CD4-positive, CD25-positive, alpha-beta regulatory T cell (primary cell): ENCODE measurements around the gene OSBPL3. TPM values are rescaled to one million over a fixed set of nuclear protein-coding genes. Genes with fewer than 3 reads are reported as not detected.

Experiments used
- ATAC-seq, 2 donors: fragments of 150-1000 bp; cut with Tn5 transposase; one replicate each; pipeline ENCODE4 v1.10.0; 2021; ENCODE audit warnings: low read depth in 2 of 2, moderate number of reproducible peaks in 2 of 2, moderate library complexity in 1 of 2
- DNase-seq, 3 donors: peaks; one replicate each; pipeline versions ENCODE4 v3.0.0 to v3.0.0-alpha.2; 2012 to 2022; ENCODE audit warnings: mixed read lengths in 1 of 3
- H3K27ac ChIP-seq: one replicate; pipeline ENCODE4 v1.7.0; 2013; ENCODE audit warnings: mild to moderate bottlenecking, low read length; ENCODE audit not compliant: insufficient read depth, poor library complexity, severe bottlenecking
- H3K27me3 ChIP-seq: one replicate; pipeline ENCODE4 v1.7.0; 2013; ENCODE audit warnings: low read length; ENCODE audit not compliant: control insufficient read depth, insufficient read depth
- H3K36me3 ChIP-seq: one replicate; pipeline ENCODE4 v1.7.0; 2013; ENCODE audit warnings: mild to moderate bottlenecking, low read length, moderate library complexity; ENCODE audit not compliant: control insufficient read depth, insufficient read depth
- H3K4me1 ChIP-seq: 2 replicates; pipeline ENCODE4 v1.7.0; 2013; ENCODE audit warnings: mild to moderate bottlenecking, low read length; ENCODE audit not compliant: insufficient read depth, control insufficient read depth, poor library complexity, severe bottlenecking
- H3K4me3 ChIP-seq: one replicate; pipeline ENCODE4 v1.7.0; 2013; ENCODE audit warnings: low read depth, mild to moderate bottlenecking, low read length, moderate library complexity
- H3K9me3 ChIP-seq, 2 experiments: 1 replicate in 1 of 2; 2 replicates in 1 of 2; pipeline ENCODE4 v1.7.0; 2013; ENCODE audit warnings: low read length in 2 of 2, mild to moderate bottlenecking in 1 of 2, moderate library complexity in 1 of 2; ENCODE audit not compliant: control insufficient read depth in 2 of 2
- H3K27ac Mint-ChIP-seq, 3 donors: one replicate each; pipeline ENCODE4 v1.8.0; 2020 to 2022; ENCODE audit warnings: mild to moderate bottlenecking in 3 of 3, mixed read lengths in 3 of 3, moderate library complexity in 2 of 3
- H3K27me3 Mint-ChIP-seq: one replicate; pipeline ENCODE4 v1.8.0; 2022; ENCODE audit warnings: mild to moderate bottlenecking, mixed read lengths
- H3K36me3 Mint-ChIP-seq: one replicate; pipeline ENCODE4 v1.8.0; 2020; ENCODE audit warnings: mixed read lengths
- H3K4me1 Mint-ChIP-seq, 4 donors: one replicate each; pipeline ENCODE4 v1.8.0; 2020 to 2022; ENCODE audit warnings: mixed read lengths in 4 of 4, mild to moderate bottlenecking in 1 of 4
- H3K4me3 Mint-ChIP-seq, 4 donors: one replicate each; pipeline ENCODE4 v1.8.0; 2020 to 2022; ENCODE audit warnings: mild to moderate bottlenecking in 4 of 4, mixed read lengths in 4 of 4, moderate library complexity in 3 of 4
- H3K9me3 Mint-ChIP-seq, 7 donors: one replicate each; pipeline ENCODE4 v1.8.0; 2020 to 2022; ENCODE audit warnings: mixed read lengths in 7 of 7, mild to moderate bottlenecking in 3 of 7, moderate library complexity in 2 of 7
- polyA plus RNA-seq, 4 donors: library from polyadenylated mRNA; unstranded; fragments of 300-500 nt; fragmentation: Illumina TruSeq; gene quantifications; one replicate each; pipeline ENCODE4 v1.2.3, GENCODE V29; 2021
- total RNA-seq: library from RNA; stranded (reverse); gene quantifications from one replicate; pipeline ENCODE4 v1.2.3, GENCODE V29; 2022

Gene OSBPL3
- total and polyA plus RNA-seq, 5 donors from 2014 or later = 9.1 to 43.0 (median 14.3) TPM

DNA sequence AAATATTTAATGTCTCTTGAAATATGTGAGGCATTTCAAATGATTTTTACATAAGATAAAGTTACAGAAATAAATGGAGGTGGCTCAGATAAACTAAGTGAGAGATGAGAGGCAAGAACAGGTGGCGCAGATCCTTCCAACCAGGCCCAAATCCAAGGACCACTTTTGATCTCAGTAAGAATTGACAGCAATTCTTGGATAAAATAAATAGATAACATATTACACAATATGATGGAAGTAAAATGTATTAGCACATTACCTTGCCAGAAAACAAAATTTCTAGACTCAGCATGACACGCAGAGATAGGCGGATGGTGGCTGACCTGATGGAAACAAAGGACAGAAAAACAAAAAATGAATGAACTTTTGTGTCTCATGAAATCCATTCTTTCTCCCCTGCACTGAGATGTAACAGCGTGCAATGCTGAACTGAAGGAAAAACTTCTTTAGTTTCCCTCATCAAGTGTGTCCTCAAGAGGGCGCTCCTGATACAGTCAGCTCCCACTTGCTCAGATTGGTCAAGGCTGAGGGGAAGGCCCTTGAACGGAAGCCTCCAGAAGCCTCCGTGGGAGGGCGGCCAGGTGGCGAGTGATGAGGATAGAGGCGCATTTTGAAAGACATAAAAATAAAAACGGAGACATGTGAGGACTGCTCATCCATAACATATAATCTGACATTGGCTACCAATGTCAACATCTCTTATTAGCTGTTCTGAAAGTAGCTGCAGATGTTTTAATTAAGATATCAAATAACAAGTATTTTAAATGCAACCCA lies 159.9 kb downstream of the OSBPL3 start:
- DNase-seq = peak; percentile 61 to 87 (median 72)
- Histone ChIP-seq H3K9me3 (no peaks in the 10 kb centered on the region), H3K27me3 (no peaks in the 10 kb centered on the region), H3K27ac (peak overlapping the region; percentile 92), H3K36me3 (peaks cover 19% of the 10 kb centered on the region), H3K4me1 (peaks cover 38% of the 10 kb centered on the region), H3K4me3 (peak overlapping the region; percentile 73)
- peaks cover 28 to 52% (median 37%) of the 10 kb centered on the region in 4 donors for H3K4me1 Mint-ChIP-seq
- H3K9me3 Mint-ChIP-seq = no peaks in the 10 kb centered on the region
- H3K4me3 Mint-ChIP-seq = peak overlapping the region; percentile 53 to 89 (median 84)
- peak overlapping the region; percentile 93 to 97 (median 96) for H3K27ac Mint-ChIP-seq
- H3K27me3 Mint-ChIP-seq = no peaks in the 10 kb centered on the region
- peak; percentile 30 to 40 for ATAC-seq
- peaks cover 27% of the 10 kb centered on the region for H3K36me3 Mint-ChIP-seq

DNA sequence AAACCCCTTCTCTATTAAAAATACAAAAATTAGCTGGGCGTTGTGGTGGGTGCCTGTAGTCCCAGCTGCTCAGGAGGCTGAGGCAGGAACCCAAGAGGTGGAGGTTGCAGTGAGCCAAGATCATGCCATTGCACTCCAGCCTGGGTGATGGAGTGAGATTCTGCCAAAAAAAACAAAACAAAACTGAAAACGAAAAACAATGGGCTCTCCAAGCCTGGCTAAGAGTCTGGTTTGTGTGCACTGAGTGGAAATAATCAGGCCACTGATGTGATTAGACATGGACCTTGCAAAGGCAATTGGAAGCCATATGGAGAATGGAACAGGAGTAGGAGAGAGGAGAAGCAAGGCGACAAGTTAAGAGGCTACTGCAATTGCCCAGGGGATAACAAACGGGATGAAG lies 162.6 kb downstream of the OSBPL3 start:
- H3K4me3 Mint-ChIP-seq = no peak overlapping the region
- Histone ChIP-seq H3K4me1 (peaks cover 26% of the 10 kb centered on the region), H3K4me3 (no peak overlapping the region), H3K9me3 (no peaks in the 10 kb centered on the region), H3K27ac (no peak overlapping the region), H3K36me3 (peaks cover 43% of the 10 kb centered on the region), H3K27me3 (no peaks in the 10 kb centered on the region)
- peaks cover 18 to 29% (median 22%) of the 10 kb centered on the region in 4 donors for H3K4me1 Mint-ChIP-seq
- H3K36me3 Mint-ChIP-seq = peaks cover 38% of the 10 kb centered on the region
- H3K9me3 Mint-ChIP-seq = no peaks in the 10 kb centered on the region
- ATAC-seq (no peak), DNase-seq (no peak)
- peak overlapping the region in 2 of 3 donors; percentile 59 to 73 for H3K27ac Mint-ChIP-seq
- no peaks in the 10 kb centered on the region for H3K27me3 Mint-ChIP-seq

DNA sequence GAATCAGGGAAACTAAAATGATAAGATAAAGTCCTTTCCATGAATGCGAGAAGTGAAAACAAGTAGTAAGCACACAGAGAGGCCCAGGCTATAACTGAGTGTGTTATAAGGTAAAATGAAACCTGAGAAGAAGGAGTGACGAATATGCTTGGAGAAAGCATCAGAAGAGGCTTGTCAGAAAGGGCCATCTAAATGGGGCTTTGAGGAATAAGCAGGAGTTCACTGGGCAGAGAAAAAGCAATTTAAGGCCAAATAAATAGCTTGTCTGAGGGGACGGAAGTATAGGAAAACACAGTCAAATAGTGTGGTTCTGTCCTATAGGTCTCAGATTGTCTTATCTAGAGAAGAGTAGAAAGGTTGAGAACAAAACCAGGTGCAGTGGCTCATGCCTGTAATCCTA lies 163.1 kb downstream of the OSBPL3 start:
- no peaks in the 10 kb centered on the region for H3K9me3 ChIP-seq
- H3K27me3 Mint-ChIP-seq = no peaks in the 10 kb centered on the region
- peaks cover 38% of the 10 kb centered on the region for H3K36me3 Mint-ChIP-seq
- H3K36me3 ChIP-seq = peaks cover 43% of the 10 kb centered on the region
- no peak overlapping the region for H3K4me3 Mint-ChIP-seq
- H3K27me3 ChIP-seq = no peaks in the 10 kb centered on the region
- no peak for DNase-seq
- H3K27ac ChIP-seq = no peak overlapping the region
- peaks cover 18 to 24% (median 21%) of the 10 kb centered on the region in 4 donors for H3K4me1 Mint-ChIP-seq
- no peak for ATAC-seq
- no peaks in the 10 kb centered on the region for H3K9me3 Mint-ChIP-seq
- peaks cover 22% of the 10 kb centered on the region for H3K4me1 ChIP-seq
- H3K4me3 ChIP-seq = no peak overlapping the region
- peak overlapping the region in 2 of 3 donors; percentile 12 to 50 for H3K27ac Mint-ChIP-seq

DNA sequence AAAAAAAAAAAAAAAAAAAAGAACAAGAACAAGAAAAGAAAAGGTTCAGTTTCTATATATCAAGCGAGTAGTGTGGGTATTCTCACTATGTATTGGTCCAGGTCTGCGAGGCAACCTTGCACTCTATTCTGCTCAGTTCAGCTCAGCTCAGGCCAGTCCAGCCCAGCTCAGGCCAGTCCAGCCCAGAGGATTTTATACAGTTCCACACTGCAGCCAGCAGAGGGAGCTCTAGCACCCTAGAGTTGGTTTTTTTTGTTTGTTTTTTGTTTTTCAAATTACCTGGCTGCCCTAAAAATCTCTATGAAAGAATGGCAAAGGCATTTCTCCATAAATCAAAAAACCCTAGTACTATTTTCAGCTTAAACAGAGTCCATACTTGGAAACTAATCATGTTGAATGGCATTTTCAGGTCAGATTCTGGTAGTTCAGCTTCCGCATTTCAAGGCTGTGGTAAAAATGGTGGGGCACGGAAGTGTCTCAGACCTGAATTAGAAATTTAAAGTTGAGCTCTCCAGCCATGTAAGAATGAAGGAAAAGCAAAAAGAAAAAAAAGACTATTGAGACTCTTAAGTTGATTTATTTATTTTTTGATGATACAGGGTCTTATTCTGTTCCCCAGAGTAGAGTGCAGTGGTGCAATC lies 167.6 kb downstream of the OSBPL3 start:
- H3K27ac Mint-ChIP-seq = no peak overlapping the region
- no peaks in the 10 kb centered on the region for H3K9me3 ChIP-seq
- no peak overlapping the region for H3K4me3 ChIP-seq
- peaks cover 59% of the 10 kb centered on the region for H3K36me3 ChIP-seq
- H3K27me3 ChIP-seq = no peaks in the 10 kb centered on the region
- H3K4me1 ChIP-seq = no peaks in the 10 kb centered on the region
- peak; percentile 20 to 55 (median 36) for DNase-seq
- no peaks in the 10 kb centered on the region for H3K9me3 Mint-ChIP-seq
- H3K36me3 Mint-ChIP-seq = peaks cover 47% of the 10 kb centered on the region
- no peak overlapping the region for H3K27ac ChIP-seq
- no peaks in the 10 kb centered on the region for H3K27me3 Mint-ChIP-seq
- no peak overlapping the region for H3K4me3 Mint-ChIP-seq
- ATAC-seq = peak; percentile 45 to 53
- H3K4me1 Mint-ChIP-seq = peaks cover 0 to 4% (median under 1%) of the 10 kb centered on the region in 4 donors

DNA sequence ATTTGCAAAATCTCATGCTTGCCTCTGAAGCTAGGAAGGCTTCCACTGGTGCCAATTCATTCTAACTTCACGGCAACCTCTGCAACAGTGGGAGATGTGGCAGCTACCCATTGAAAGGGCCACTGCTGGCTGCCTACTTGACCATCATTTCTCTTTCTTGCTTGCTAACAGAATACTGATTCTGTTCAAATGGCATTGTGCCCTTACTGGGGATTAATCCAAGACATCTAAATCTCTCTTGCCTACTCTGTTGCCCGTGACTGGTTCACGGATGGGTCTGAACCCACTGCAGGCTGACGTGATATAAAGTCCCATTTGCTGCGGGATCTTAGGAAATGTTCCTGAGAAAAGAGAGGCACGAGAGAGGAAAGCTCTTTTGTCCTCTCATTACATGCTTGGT lies 171.5 kb downstream of the OSBPL3 start:
- H3K27ac ChIP-seq = no peak overlapping the region
- no peak for ATAC-seq
- Mint-ChIP-seq H3K9me3 (no peaks in the 10 kb centered on the region), H3K36me3 (peaks cover 45% of the 10 kb centered on the region), H3K4me1 (peaks cover 0 to 5% (median 0%) of the 10 kb centered on the region in 4 donors), H3K27me3 (no peaks in the 10 kb centered on the region), H3K4me3 (no peak overlapping the region), H3K27ac (peak overlapping the region in 1 of 3 donors; percentile 46)
- DNase-seq = no peak
- no peaks in the 10 kb centered on the region for H3K27me3 ChIP-seq
- H3K4me1 ChIP-seq = no peaks in the 10 kb centered on the region
- H3K9me3 ChIP-seq = no peaks in the 10 kb centered on the region
- H3K4me3 ChIP-seq = no peak overlapping the region
- peaks cover 51% of the 10 kb centered on the region for H3K36me3 ChIP-seq

DNA sequence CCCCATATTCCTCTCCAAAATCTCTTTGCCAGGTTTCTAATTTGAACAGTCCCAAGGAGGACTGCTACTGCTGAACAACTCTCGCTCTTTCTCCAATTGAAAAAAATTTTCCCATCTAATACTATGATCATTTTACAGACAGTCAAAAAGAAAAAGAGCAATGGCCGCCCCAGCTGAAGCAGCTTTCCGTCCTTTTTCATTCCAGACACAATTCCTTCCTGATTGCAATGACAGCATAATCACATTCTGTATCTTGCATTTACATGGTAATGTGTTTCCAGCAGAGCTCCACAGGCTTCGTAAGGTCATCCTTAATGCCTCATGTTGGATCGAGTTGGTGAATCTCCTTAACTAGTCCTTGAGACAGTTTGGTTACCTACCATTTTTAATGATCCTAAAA lies 177.7 kb downstream of the OSBPL3 start:
- Histone ChIP-seq H3K9me3 (no peaks in the 10 kb centered on the region), H3K27ac (no peak overlapping the region), H3K27me3 (no peaks in the 10 kb centered on the region), H3K36me3 (peaks cover 55% of the 10 kb centered on the region), H3K4me1 (no peaks in the 10 kb centered on the region), H3K4me3 (no peak overlapping the region)
- Mint-ChIP-seq H3K27me3 (no peaks in the 10 kb centered on the region), H3K4me3 (no peak overlapping the region), H3K27ac (no peak overlapping the region), H3K4me1 (peaks cover 5 to 10% (median 6%) of the 10 kb centered on the region in 4 donors), H3K36me3 (peaks cover 55% of the 10 kb centered on the region), H3K9me3 (peaks cover 0 to 2% (median 0%) of the 10 kb centered on the region in 7 donors)
- no peak for ATAC-seq
- DNase-seq = no peak

DNA sequence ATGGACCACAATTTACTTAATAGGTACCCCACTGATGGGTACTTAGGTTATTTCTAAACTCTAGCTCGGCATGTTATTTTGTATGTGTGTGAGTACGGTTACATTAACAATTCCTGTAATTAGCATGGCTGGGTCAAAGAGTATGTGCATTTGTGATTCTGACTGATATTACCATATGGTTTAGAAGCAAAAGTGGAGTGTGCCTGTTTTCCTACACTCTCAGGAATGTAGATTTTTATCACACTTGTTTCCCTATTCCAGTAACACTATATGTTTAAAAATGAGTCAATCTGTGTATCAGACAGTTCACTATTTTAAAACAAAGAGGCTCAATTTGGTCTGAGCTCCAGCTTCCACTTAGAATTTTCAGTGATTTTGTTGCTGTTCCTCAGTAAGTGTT lies 178.1 kb downstream of the OSBPL3 start:
- H3K36me3 Mint-ChIP-seq = peaks cover 56% of the 10 kb centered on the region
- no peak overlapping the region for H3K4me3 ChIP-seq
- H3K27ac ChIP-seq = no peak overlapping the region
- H3K9me3 ChIP-seq = no peaks in the 10 kb centered on the region
- H3K4me1 Mint-ChIP-seq = peaks cover 6 to 13% (median 7%) of the 10 kb centered on the region in 4 donors
- H3K27me3 ChIP-seq = no peaks in the 10 kb centered on the region
- H3K9me3 Mint-ChIP-seq = peaks cover 0 to 2% (median 0%) of the 10 kb centered on the region in 7 donors
- H3K27me3 Mint-ChIP-seq = no peaks in the 10 kb centered on the region
- no peak for DNase-seq
- no peak for ATAC-seq
- H3K36me3 ChIP-seq = peaks cover 55% of the 10 kb centered on the region
- no peaks in the 10 kb centered on the region for H3K4me1 ChIP-seq
- no peak overlapping the region for H3K4me3 Mint-ChIP-seq
- no peak overlapping the region for H3K27ac Mint-ChIP-seq
